Measurements from ENCODE around the gene SKIC8. TPM values are rescaled to one million over a fixed set of nuclear protein-coding genes. Genes with fewer than 3 reads are reported as not detected.
A peak's percentile ranks its signal among the peaks of the same experiment; 100 is the strongest.

Gene SKIC8
- total and polyA plus RNA-seq, 4 experiments from 2014 or later = 43.6 to 145 (median 61.6) TPM

GRCh38 chr15:78304216-78305066 is 5.0 kb upstream of the SKIC8 start:
- H3K27me3 ChIP-seq (ENCODE audit: insufficient read depth, low read length) = no peaks in the 10 kb centered on the region
- Mint-ChIP-seq H3K4me1 (peaks cover 2 to 10% (median 4%) of the 10 kb centered on the region in 4 donors), H3K36me3 (peaks cover 0 to 3% of the 10 kb centered on the region in 2 donors), H3K27me3 (peaks cover 2 to 7% of the 10 kb centered on the region in 2 donors), H3K27ac (peak overlapping the region in 1 of 7 donors; percentile 51), H3K9me3 (peaks cover 0 to under 1% (median 0%) of the 10 kb centered on the region in 8 donors), H3K4me3 (no peak overlapping the region)
- H3K36me3 ChIP-seq (ENCODE audit: insufficient read depth, low read length) = no peaks in the 10 kb centered on the region
- peaks cover 6% of the 10 kb centered on the region for H3K4me1 ChIP-seq (ENCODE audit: insufficient read depth, low read length)
- POLR2A ChIA-PET (ENCODE audit: partially characterized antibody) = no interaction called here
- H3K9me3 ChIP-seq (ENCODE audit: control insufficient read depth in 1 of 2, low read length in 2 of 2) = no peaks in the 10 kb centered on the region
- no peak overlapping the region for H3K4me3 ChIP-seq (ENCODE audit: low read length in 2 of 2)
- CTCF ChIA-PET (ENCODE audit: partially characterized antibody) = no interaction called here
- no peak overlapping the region for H3K27ac ChIP-seq (ENCODE audit: low read depth, low read length)
- intact Hi-C loops (cut with micrococcal nuclease) = no loop called here
- no peak for DNase-seq

- H3K36me3 ChIP-seq (ENCODE audit: insufficient read depth, low read length) = no peaks in the 10 kb centered on the region
- ChIA-PET CTCF (ENCODE audit: partially characterized antibody) (no interaction called here), POLR2A (ENCODE audit: partially characterized antibody) (interaction anchor here (0.6 kb wide), 1 partner anchor 235 kb away, joined by 3 read pairs; no protein-coding TSS in a partner anchor)
- H3K4me1 Mint-ChIP-seq = peaks cover 9 to 26% (median 18%) of the 10 kb centered on the region in 4 donors
- intact Hi-C loops (cut with micrococcal nuclease) = no loop called here
- H3K4me3 ChIP-seq (ENCODE audit: low read length in 2 of 2) = no peak overlapping the region
- peaks cover 20% of the 10 kb centered on the region for H3K4me1 ChIP-seq (ENCODE audit: insufficient read depth, low read length)
- peak overlapping the region in 1 of 8 donors; percentile 33 for H3K4me3 Mint-ChIP-seq
- H3K9me3 Mint-ChIP-seq = peaks cover 0 to 3% (median 0%) of the 10 kb centered on the region in 8 donors
- H3K36me3 Mint-ChIP-seq = peaks cover 0 to 9% of the 10 kb centered on the region in 2 donors
- no peaks in the 10 kb centered on the region for H3K27me3 Mint-ChIP-seq
- H3K27me3 ChIP-seq (ENCODE audit: insufficient read depth, low read length) = no peaks in the 10 kb centered on the region
- no peak for DNase-seq
- H3K27ac ChIP-seq (ENCODE audit: low read depth, low read length) = no peak overlapping the region
- no peaks in the 10 kb centered on the region for H3K9me3 ChIP-seq (ENCODE audit: control insufficient read depth in 1 of 2, low read length in 2 of 2)
- H3K27ac Mint-ChIP-seq = no peak overlapping the region
Observed at GRCh38 chr15:78302579-78303312, 3.3 kb upstream of the SKIC8 start.

- no peak for DNase-seq
- intact Hi-C loops (cut with micrococcal nuclease) = no loop called here
- no peaks in the 10 kb centered on the region for H3K9me3 ChIP-seq (ENCODE audit: control insufficient read depth in 1 of 2, low read length in 2 of 2)
- no peak overlapping the region for H3K4me3 ChIP-seq (ENCODE audit: low read length in 2 of 2)
- Mint-ChIP-seq H3K4me1 (peaks cover 12 to 26% (median 19%) of the 10 kb centered on the region in 4 donors), H3K4me3 (no peak overlapping the region), H3K27me3 (no peaks in the 10 kb centered on the region), H3K36me3 (peaks cover 0 to 9% of the 10 kb centered on the region in 2 donors), H3K27ac (peak overlapping the region in 3 of 7 donors; percentile 4 to 77 (median 63)), H3K9me3 (peaks cover 0 to 3% (median 0%) of the 10 kb centered on the region in 8 donors)
- ChIA-PET CTCF (ENCODE audit: partially characterized antibody) (no interaction called here), POLR2A (ENCODE audit: partially characterized antibody) (interaction anchor here (0.6 to 3.3 kb wide), 2 partner anchors 136 to 234 kb away, joined by 3 to 32 read pairs; partner anchors contain the start of gene IREB2)
- peaks cover 21% of the 10 kb centered on the region for H3K4me1 ChIP-seq (ENCODE audit: insufficient read depth, low read length)
- H3K27me3 ChIP-seq (ENCODE audit: insufficient read depth, low read length) = no peaks in the 10 kb centered on the region
- no peak overlapping the region for H3K27ac ChIP-seq (ENCODE audit: low read depth, low read length)
- H3K36me3 ChIP-seq (ENCODE audit: insufficient read depth, low read length) = no peaks in the 10 kb centered on the region
Observed at GRCh38 chr15:78301828-78302227, 2.4 kb upstream of the SKIC8 start.

DNA sequence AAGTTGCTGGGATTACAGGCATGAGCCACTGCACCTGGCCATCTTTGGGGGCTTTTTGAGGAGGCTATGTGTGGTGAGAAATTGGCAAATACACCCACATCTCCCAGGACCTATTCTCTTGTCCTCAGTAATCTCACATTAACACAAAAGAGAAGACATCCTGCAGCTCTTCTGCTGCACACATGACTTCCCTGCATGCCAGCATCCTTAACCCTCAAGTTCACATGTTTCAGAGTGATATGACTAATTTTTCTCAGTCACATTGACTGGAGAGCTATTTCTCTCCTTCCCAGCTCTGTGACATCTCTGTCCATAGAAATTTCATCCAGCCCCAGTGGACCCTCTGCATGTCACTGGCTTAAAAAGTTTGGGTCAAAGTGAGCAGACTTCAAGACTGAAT is 1.9 kb upstream of the SKIC8 start:
- H3K27ac Mint-ChIP-seq = peak overlapping the region in 3 of 7 donors; percentile 63 to 77 (median 72)
- Histone ChIP-seq H3K27ac (ENCODE audit: low read depth, low read length) (no peak overlapping the region), H3K4me1 (ENCODE audit: insufficient read depth, low read length) (peaks cover 21% of the 10 kb centered on the region), H3K27me3 (ENCODE audit: insufficient read depth, low read length) (no peaks in the 10 kb centered on the region), H3K4me3 (ENCODE audit: low read length in 2 of 2) (no peak overlapping the region), H3K36me3 (ENCODE audit: insufficient read depth, low read length) (no peaks in the 10 kb centered on the region), H3K9me3 (ENCODE audit: control insufficient read depth in 1 of 2, low read length in 2 of 2) (no peaks in the 10 kb centered on the region)
- H3K27me3 Mint-ChIP-seq = no peaks in the 10 kb centered on the region
- no peak for DNase-seq
- ChIA-PET POLR2A (ENCODE audit: partially characterized antibody) (interaction anchor here (3.3 kb wide), 1 partner anchor 137 kb away, joined by 32 read pairs; the partner anchor contains the start of gene IREB2), CTCF (ENCODE audit: partially characterized antibody) (no interaction called here)
- peaks cover 0 to 3% (median 0%) of the 10 kb centered on the region in 8 donors for H3K9me3 Mint-ChIP-seq
- intact Hi-C loops (cut with micrococcal nuclease) = no loop called here
- peaks cover 0 to 9% of the 10 kb centered on the region in 2 donors for H3K36me3 Mint-ChIP-seq
- H3K4me1 Mint-ChIP-seq = peaks cover 13 to 26% (median 19%) of the 10 kb centered on the region in 4 donors
- H3K4me3 Mint-ChIP-seq = peak overlapping the region in 4 of 8 donors; percentile 13 to 46 (median 28)

DNA sequence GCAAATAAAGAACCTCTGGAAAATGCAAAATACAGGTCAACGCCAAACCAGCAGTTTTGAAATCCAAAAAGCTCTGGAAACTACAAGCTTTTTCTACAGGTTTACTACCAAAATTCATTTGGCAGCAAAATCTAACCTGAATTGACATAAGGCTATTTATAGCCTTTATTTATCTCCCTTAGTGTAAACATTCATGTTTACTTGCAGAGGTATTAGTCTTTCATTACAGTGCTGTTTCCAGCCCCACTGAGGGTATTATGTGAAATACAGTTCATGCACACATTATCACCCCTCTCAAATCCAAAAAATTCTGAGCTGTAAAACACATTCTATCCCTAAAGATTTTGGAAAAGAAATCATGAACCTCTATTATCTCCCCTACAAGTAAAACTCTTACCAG is 7.2 kb downstream of the SKIC8 start:
- Histone ChIP-seq H3K27ac (ENCODE audit: low read depth, low read length) (no peak overlapping the region), H3K4me1 (ENCODE audit: insufficient read depth, low read length) (no peaks in the 10 kb centered on the region), H3K36me3 (ENCODE audit: insufficient read depth, low read length) (peaks cover 33% of the 10 kb centered on the region), H3K9me3 (ENCODE audit: control insufficient read depth in 1 of 2, low read length in 2 of 2) (no peaks in the 10 kb centered on the region), H3K4me3 (ENCODE audit: low read length in 2 of 2) (no peak overlapping the region), H3K27me3 (ENCODE audit: insufficient read depth, low read length) (no peaks in the 10 kb centered on the region)
- no peak for DNase-seq
- ChIA-PET POLR2A (ENCODE audit: partially characterized antibody) (no interaction called here), CTCF (ENCODE audit: partially characterized antibody) (no interaction called here)
- intact Hi-C loops (cut with micrococcal nuclease) = no loop called here
- no peak overlapping the region for H3K27ac Mint-ChIP-seq
- no peaks in the 10 kb centered on the region for H3K9me3 Mint-ChIP-seq
- H3K27me3 Mint-ChIP-seq = no peaks in the 10 kb centered on the region
- H3K4me1 Mint-ChIP-seq = peaks cover 0 to 5% (median 2%) of the 10 kb centered on the region in 4 donors
- H3K36me3 Mint-ChIP-seq = peaks cover 54 to 62% of the 10 kb centered on the region in 2 donors
- no peak overlapping the region for H3K4me3 Mint-ChIP-seq

GRCh38 chr15:78291698-78292097 is 7.7 kb downstream of the SKIC8 start:
- H3K4me1 Mint-ChIP-seq = peaks cover 0 to 5% (median 1%) of the 10 kb centered on the region in 4 donors
- H3K27me3 ChIP-seq (ENCODE audit: insufficient read depth, low read length) = no peaks in the 10 kb centered on the region
- H3K36me3 ChIP-seq (ENCODE audit: insufficient read depth, low read length) = peaks cover 33% of the 10 kb centered on the region
- POLR2A ChIA-PET (ENCODE audit: partially characterized antibody) = interaction anchor here (1.5 kb wide), 1 partner anchor 8 kb away, joined by 6 read pairs; the partner anchor contains the start of gene SKIC8
- H3K9me3 ChIP-seq (ENCODE audit: control insufficient read depth in 1 of 2, low read length in 2 of 2) = no peaks in the 10 kb centered on the region
- intact Hi-C loops (cut with micrococcal nuclease) = no loop called here
- DNase-seq = no peak
- H3K4me3 Mint-ChIP-seq = no peak overlapping the region
- H3K4me1 ChIP-seq (ENCODE audit: insufficient read depth, low read length) = no peaks in the 10 kb centered on the region
- no peaks in the 10 kb centered on the region for H3K27me3 Mint-ChIP-seq
- CTCF ChIA-PET (ENCODE audit: partially characterized antibody) = interaction anchor here (1.4 kb wide), 1 partner anchor 8 kb away, joined by 8 read pairs; the partner anchor contains the start of gene SKIC8
- H3K36me3 Mint-ChIP-seq = peaks cover 55 to 67% of the 10 kb centered on the region in 2 donors
- no peak overlapping the region for H3K4me3 ChIP-seq (ENCODE audit: low read length in 2 of 2)
- no peak overlapping the region for H3K27ac ChIP-seq (ENCODE audit: low read depth, low read length)
- H3K27ac Mint-ChIP-seq = peak overlapping the region in 2 of 7 donors; percentile 13 to 68
- H3K9me3 Mint-ChIP-seq = no peaks in the 10 kb centered on the region

- Mint-ChIP-seq H3K27me3 (no peaks in the 10 kb centered on the region), H3K9me3 (no peaks in the 10 kb centered on the region), H3K27ac (peak overlapping the region in 2 of 7 donors; percentile 55 to 58), H3K4me1 (peaks cover 0 to 5% (median 1%) of the 10 kb centered on the region in 4 donors), H3K36me3 (peaks cover 62 to 74% of the 10 kb centered on the region in 2 donors), H3K4me3 (no peak overlapping the region)
- ChIA-PET CTCF (ENCODE audit: partially characterized antibody) (interaction anchor here (1.4 kb wide), 1 partner anchor 9 kb away, joined by 8 read pairs; the partner anchor contains the start of gene SKIC8), POLR2A (ENCODE audit: partially characterized antibody) (interaction anchor here (1.5 kb wide), 1 partner anchor 8 kb away, joined by 6 read pairs; the partner anchor contains the start of gene SKIC8)
- no peak overlapping the region for H3K27ac ChIP-seq (ENCODE audit: low read depth, low read length)
- DNase-seq = no peak
- H3K4me3 ChIP-seq (ENCODE audit: low read length in 2 of 2) = no peak overlapping the region
- no peaks in the 10 kb centered on the region for H3K27me3 ChIP-seq (ENCODE audit: insufficient read depth, low read length)
- intact Hi-C loops (cut with micrococcal nuclease) = no loop called here
- H3K36me3 ChIP-seq (ENCODE audit: insufficient read depth, low read length) = peaks cover 33% of the 10 kb centered on the region
- no peaks in the 10 kb centered on the region for H3K4me1 ChIP-seq (ENCODE audit: insufficient read depth, low read length)
- H3K9me3 ChIP-seq (ENCODE audit: control insufficient read depth in 1 of 2, low read length in 2 of 2) = no peaks in the 10 kb centered on the region
Observed at GRCh38 chr15:78291052-78291451, 8.4 kb downstream of the SKIC8 start.

All from CD4-positive, alpha-beta memory T cell (primary cell).